Esophagus (tissue), 2 donors: Measurements from ENCODE around the gene EBF4. TPM values are rescaled to one million over a fixed set of nuclear protein-coding genes. Genes with fewer than 3 reads are reported as not detected.
A peak's percentile ranks its signal among the peaks of the same experiment; 100 is the strongest.
"Not testable (repeated sequence)": the region's sequence is repeated elsewhere in the genome, so short reads cannot be mapped to it uniquely, and the experiment has no call there.

Source experiments
- H3K27ac ChIP-seq, 2 donors: one replicate each; pipeline ENCODE4 v1.5.1; 2013; ENCODE audit warnings: low read depth in 2 of 2, mild to moderate bottlenecking in 2 of 2, inconsistent platforms in 1 of 2, low read length in 1 of 2, moderate library complexity in 1 of 2
- H3K27me3 ChIP-seq, 2 donors: one replicate each; pipeline ENCODE4 v1.6.1; 2013; ENCODE audit warnings: low read length in 2 of 2, control low read depth in 1 of 2, mild to moderate bottlenecking in 1 of 2; ENCODE audit not compliant: insufficient read depth in 2 of 2, control insufficient read depth in 1 of 2
- H3K36me3 ChIP-seq, 2 donors: one replicate each; pipeline ENCODE4 v1.6.1; 2013; ENCODE audit warnings: low read length in 1 of 2; ENCODE audit not compliant: control insufficient read depth in 2 of 2, insufficient read depth in 2 of 2
- H3K4me1 ChIP-seq, 2 donors: one replicate each; pipeline ENCODE4 v1.6.1; 2013; ENCODE audit warnings: low read length in 1 of 2; ENCODE audit not compliant: control insufficient read depth in 2 of 2, insufficient read depth in 2 of 2
- H3K4me3 ChIP-seq, 2 donors: one replicate each; pipeline ENCODE4 v1.5.1; 2013; ENCODE audit warnings: low read length in 2 of 2, mild to moderate bottlenecking in 2 of 2, low read depth in 1 of 2, moderate library complexity in 1 of 2
- H3K9me3 ChIP-seq, 2 donors: one replicate each; pipeline ENCODE4 v1.6.1; 2013; ENCODE audit warnings: mild to moderate bottlenecking in 2 of 2, low read depth in 1 of 2, low read length in 1 of 2, moderate library complexity in 1 of 2; ENCODE audit not compliant: control insufficient read depth in 2 of 2, insufficient read depth in 1 of 2
- WGBS, 2 donors: extraction: QIAGEN DNeasy Blood & Tissue Kit; methylation state at CpG; one replicate each; pipeline ENCODE4 v1.1.7; 2013; 5-methylcytosine and 5-hydroxymethylcytosine counted together
- polyA plus RNA-seq, 2 donors: library from polyadenylated mRNA; stranded (reverse); fragments of 200-250 nt; gene quantifications; one replicate each; pipeline ENCODE4 v1.2.3, GENCODE V29; 2013
- donor health status: healthy with polysubstance abuse.
- donor health status: Bipolar disorder and iron deficiency.

EBF4 gene
- polyA plus RNA-seq, 2 donors, result 4.8 to 7.0 TPM

GRCh38 chr20:2801286-2801728 is 108.7 kb downstream of the EBF4 start:
- peak overlapping the region in 1 of 2 donors; percentile 25 for H3K4me3 ChIP-seq
- WGBS, 2 donors, result 5 to 9% methylated on average over 13 of the region's 13 CpGs
- H3K27ac ChIP-seq, result no peak overlapping the region

DNA sequence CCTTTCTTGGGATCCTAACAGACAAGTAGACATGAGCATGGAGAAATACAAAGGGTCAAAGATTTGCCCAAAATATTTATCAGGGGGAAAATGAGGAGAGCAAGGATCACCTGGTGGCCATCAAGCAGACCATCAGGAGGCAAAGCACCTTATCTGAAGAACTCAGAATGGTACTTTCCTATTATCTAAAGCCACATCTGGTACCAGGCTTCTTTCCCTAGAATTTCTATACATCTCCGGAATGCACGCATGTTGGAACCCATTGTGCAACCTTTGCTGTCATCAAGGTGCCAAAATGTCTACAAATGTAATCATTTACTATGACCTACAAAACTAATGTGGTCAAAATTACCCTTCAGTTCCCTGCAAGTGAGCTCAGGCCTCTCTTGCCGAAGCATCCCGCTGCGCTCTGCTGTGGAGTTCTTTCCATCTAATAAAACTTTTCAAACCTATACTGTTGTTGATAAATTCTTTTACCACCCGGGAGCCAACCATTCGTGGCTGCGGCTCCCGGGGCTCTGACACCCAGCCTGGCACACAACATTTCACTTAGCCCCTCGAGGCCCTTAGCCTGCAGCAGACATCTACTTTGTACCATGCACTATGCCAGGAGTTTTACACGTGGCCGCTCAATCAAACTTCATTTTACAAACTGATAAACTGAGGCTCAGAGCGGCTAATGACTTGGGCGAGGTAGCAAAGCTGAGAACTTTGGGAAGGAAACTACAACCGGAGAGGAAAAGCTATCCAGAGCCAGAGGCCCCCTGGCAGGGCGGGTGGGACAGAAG is 111.7 kb downstream of the EBF4 start:
- Histone ChIP-seq H3K9me3 (no peaks in the 10 kb centered on the region), H3K27ac (no peak overlapping the region), H3K4me1 (peaks cover 5 to 11% of the 10 kb centered on the region in 2 donors), H3K36me3 (no peaks in the 10 kb centered on the region), H3K27me3 (peaks cover 0 to 18% of the 10 kb centered on the region in 2 donors), H3K4me3 (no peak overlapping the region)
- WGBS, 2 donors, result 64 to 68% methylated on average over 16 of the region's 16 CpGs

More at GRCh38 chr20:2801286-2801728, 108.7 kb downstream of the EBF4 start:
- Histone ChIP-seq H3K4me1 (peaks cover 5 to 21% of the 10 kb centered on the region in 2 donors), H3K36me3 (no peaks in the 10 kb centered on the region), H3K27me3 (peaks cover 0 to 15% of the 10 kb centered on the region in 2 donors), H3K9me3 (no peaks in the 10 kb centered on the region)

DNA sequence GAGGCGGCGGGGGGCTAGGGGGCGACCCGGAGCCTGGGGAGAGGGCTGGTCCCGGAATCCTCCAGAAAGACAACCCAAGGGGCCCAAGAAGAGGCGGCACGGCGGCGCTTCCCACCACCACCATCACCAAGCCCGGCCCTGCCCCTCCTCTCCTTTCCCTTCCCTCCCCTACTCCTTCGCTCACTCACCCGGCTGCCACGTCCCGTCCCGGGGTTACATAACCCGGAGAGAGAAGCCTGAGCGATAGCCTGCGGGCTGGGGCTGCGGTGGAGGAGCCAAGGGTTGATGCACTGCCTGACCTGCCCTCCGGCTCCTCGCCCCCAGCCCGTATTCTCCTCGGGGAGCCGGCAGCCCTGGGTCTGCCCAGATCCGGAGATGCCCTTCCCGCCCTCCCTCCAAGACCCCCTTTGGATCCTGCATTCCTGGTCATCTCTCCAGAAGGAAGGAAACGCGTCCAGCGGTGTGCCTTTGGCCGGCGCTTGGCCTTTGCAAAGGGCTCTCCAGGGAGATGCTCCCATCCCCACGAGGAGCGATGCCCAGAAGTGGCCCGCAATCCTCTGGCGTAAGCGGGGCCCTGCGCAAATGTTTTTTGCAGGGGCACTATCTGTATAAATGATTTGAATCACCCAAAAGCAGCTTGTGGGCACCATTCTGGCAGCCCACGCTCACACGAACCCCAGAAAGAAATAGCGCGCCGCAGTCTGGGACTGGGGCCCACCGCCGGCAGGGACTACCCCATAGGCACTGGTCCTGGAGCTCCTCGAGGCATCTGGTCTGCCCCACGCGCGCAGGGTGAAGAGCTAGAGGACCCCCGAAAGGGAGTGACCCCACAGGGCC is 112.5 kb downstream of the EBF4 start:
- 17 to 19% methylated on average over 45 to 49 of the region's 49 CpGs for WGBS, 2 donors
- no peak overlapping the region for H3K4me3 ChIP-seq
- peaks cover 0 to 2% of the 10 kb centered on the region in 2 donors for H3K9me3 ChIP-seq
- no peaks in the 10 kb centered on the region for H3K36me3 ChIP-seq
- peaks cover 0 to 18% of the 10 kb centered on the region in 2 donors for H3K27me3 ChIP-seq
- H3K27ac ChIP-seq, result no peak overlapping the region
- H3K4me1 ChIP-seq, result peaks cover 2 to 3% of the 10 kb centered on the region in 2 donors

GRCh38 chr20:2805689-2806350 is 113.2 kb downstream of the EBF4 start:
- H3K4me3 ChIP-seq, result no peak overlapping the region
- H3K27ac ChIP-seq, result no peak overlapping the region
- WGBS, 2 donors, result 43 to 48% methylated on average over 22 of the region's 22 CpGs
- H3K27me3 ChIP-seq, result peaks cover 0 to 15% of the 10 kb centered on the region in 2 donors
- H3K9me3 ChIP-seq, result peaks cover 0 to 2% of the 10 kb centered on the region in 2 donors
- H3K4me1 ChIP-seq, result no peaks in the 10 kb centered on the region
- no peaks in the 10 kb centered on the region for H3K36me3 ChIP-seq

- H3K9me3 ChIP-seq, result peaks cover 0 to 2% of the 10 kb centered on the region in 2 donors
- peaks cover 0 to 15% of the 10 kb centered on the region in 2 donors for H3K27me3 ChIP-seq
- H3K27ac ChIP-seq, result no peak overlapping the region
- no peaks in the 10 kb centered on the region for H3K4me1 ChIP-seq
- H3K4me3 ChIP-seq, result no peak overlapping the region
- 42 to 50% methylated on average over 4 of the region's 4 CpGs for WGBS, 2 donors
- no peaks in the 10 kb centered on the region for H3K36me3 ChIP-seq
Measured at GRCh38 chr20:2806351-2806701, 113.7 kb downstream of the EBF4 start.

DNA sequence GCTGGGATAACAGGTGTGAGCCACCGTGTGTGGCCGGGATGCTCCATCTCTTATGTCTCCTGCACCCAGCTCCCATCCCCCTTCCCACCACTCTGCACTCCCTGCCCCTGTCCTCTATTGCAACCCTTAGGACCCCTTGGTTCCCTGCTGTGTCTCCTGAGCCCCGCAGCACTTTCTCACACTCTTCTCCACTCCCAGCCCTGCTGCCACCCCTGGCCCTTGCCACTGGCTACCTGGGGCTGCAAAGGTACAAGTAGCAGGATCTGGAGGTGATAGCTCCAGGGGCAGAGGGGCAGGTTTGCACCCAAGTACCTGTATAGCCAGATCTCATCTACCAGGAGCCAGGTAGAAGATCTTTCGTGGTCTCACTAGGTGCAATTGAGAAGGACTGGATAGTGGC is 114.4 kb downstream of the EBF4 start:
- 81 to 95% methylated on average over 4 of the region's 4 CpGs for WGBS, 2 donors
- Histone ChIP-seq H3K4me1 (no peaks in the 10 kb centered on the region), H3K36me3 (no peaks in the 10 kb centered on the region), H3K4me3 (no peak overlapping the region), H3K27ac (no peak overlapping the region), H3K27me3 (peaks cover 0 to 15% of the 10 kb centered on the region in 2 donors), H3K9me3 (peaks cover 0 to 2% of the 10 kb centered on the region in 2 donors)

DNA sequence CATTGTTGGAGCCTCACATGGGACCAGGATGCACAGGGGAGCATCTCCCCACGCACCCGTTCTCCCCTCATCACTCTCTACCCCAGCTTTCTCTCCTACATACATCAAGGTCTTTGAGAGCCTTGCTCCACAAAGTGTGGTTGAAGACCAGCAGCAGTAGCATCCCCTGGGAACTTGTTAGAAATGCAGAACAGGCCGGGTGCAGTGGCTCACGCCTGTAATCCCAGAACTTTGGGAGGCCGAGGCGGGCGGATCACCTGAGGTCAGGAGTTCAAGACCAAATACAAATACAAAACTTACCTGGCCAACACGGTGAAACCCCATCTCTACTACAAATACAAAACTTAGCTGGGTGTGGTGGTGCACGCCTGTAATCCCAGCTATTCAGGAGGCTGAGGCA is 115.3 kb downstream of the EBF4 start:
- not testable (repeated sequence) for H3K27ac ChIP-seq, H3K9me3 ChIP-seq, H3K36me3 ChIP-seq, H3K4me3 ChIP-seq, H3K4me1 ChIP-seq
- 75 to 79% methylated on average over 9 of the region's 9 CpGs for WGBS, 2 donors
- peaks cover 0 to 15% of the 10 kb centered on the region in 2 donors for H3K27me3 ChIP-seq

GRCh38 chr20:2809690-2810089 is 117.1 kb downstream of the EBF4 start:
- H3K27me3 ChIP-seq, result peaks cover 0 to 12% of the 10 kb centered on the region in 2 donors
- no peak overlapping the region for H3K27ac ChIP-seq
- H3K36me3 ChIP-seq, result no peaks in the 10 kb centered on the region
- H3K4me1 ChIP-seq, result no peaks in the 10 kb centered on the region
- 87 to 93% methylated on average over 10 of the region's 10 CpGs for WGBS, 2 donors
- peaks cover 0 to 2% of the 10 kb centered on the region in 2 donors for H3K9me3 ChIP-seq
- no peak overlapping the region for H3K4me3 ChIP-seq
